ENCODE results near the gene SIGLEC14.
"Not testable (repeated sequence)": the region's sequence is repeated elsewhere in the genome, so short reads cannot be mapped to it uniquely, and the experiment has no call there.

Gene SIGLEC14

GRCh38 chr19:51639916-51640315 is 6.7 kb downstream of the SIGLEC14 start:
- 100% methylated on average over 1 of the region's 4 CpGs for WGBS (ENCODE audit: insufficient coverage)
- H3K4me3 ChIP-seq (ENCODE audit: control insufficient read depth in 1 of 7, extremely low read depth in 1 of 7, insufficient read depth in 4 of 7, low read depth in 2 of 7, low read length in 6 of 7), result no peak overlapping the region
- H3K9me3 ChIP-seq (ENCODE audit: control extremely low read depth in 1 of 5, control insufficient read depth in 4 of 5, insufficient read depth in 2 of 5, low read depth in 1 of 5, low read length in 4 of 5), result peaks cover 0 to 10% (median 0%) of the 10 kb centered on the region in 5 experiments
- H3K36me3 ChIP-seq (ENCODE audit: control insufficient read depth in 4 of 4, insufficient read depth in 4 of 4, low read length in 3 of 4), result no peaks in the 10 kb centered on the region
- no peak for DNase-seq
- no peak overlapping the region for H3K27ac ChIP-seq (ENCODE audit: insufficient read depth in 1 of 2, low read depth in 1 of 2, low read length in 2 of 2, poor library complexity in 1 of 2, severe bottlenecking in 2 of 2)
- no peaks in the 10 kb centered on the region for H3K27me3 ChIP-seq (replicated peaks in 2 of 5; ENCODE audit: control insufficient read depth in 4 of 5, insufficient read depth in 5 of 5, low read length in 4 of 5)
- ChIA-PET CTCF (interaction anchor here (0.6 to 1.6 kb wide), 9 partner anchors 9 to 368 kb away, joined by 3 to 6 read pairs (median 3); partner anchors contain the start of gene SIGLEC5), POLR2A (no interaction called here)
- H3K4me1 ChIP-seq (ENCODE audit: control extremely low read depth in 1 of 4, control insufficient read depth in 4 of 4, insufficient read depth in 4 of 4, low read length in 3 of 4), result peaks cover 0 to 4% (median 2%) of the 10 kb centered on the region in 4 experiments

GRCh38 chr19:51637362-51637978 is 9.2 kb downstream of the SIGLEC14 start:
- Histone ChIP-seq H3K4me3 (ENCODE audit: control insufficient read depth in 1 of 7, extremely low read depth in 1 of 7, insufficient read depth in 4 of 7, low read depth in 2 of 7, low read length in 6 of 7) (no peak overlapping the region), H3K27me3 (replicated peaks in 2 of 5; ENCODE audit: control insufficient read depth in 4 of 5, insufficient read depth in 5 of 5, low read length in 4 of 5) (no peaks in the 10 kb centered on the region), H3K27ac (ENCODE audit: insufficient read depth in 1 of 2, low read depth in 1 of 2, low read length in 2 of 2, poor library complexity in 1 of 2, severe bottlenecking in 2 of 2) (no peak overlapping the region), H3K4me1 (ENCODE audit: control extremely low read depth in 1 of 4, control insufficient read depth in 4 of 4, insufficient read depth in 4 of 4, low read length in 3 of 4) (no peaks in the 10 kb centered on the region), H3K36me3 (ENCODE audit: control insufficient read depth in 4 of 4, insufficient read depth in 4 of 4, low read length in 3 of 4) (no peaks in the 10 kb centered on the region), H3K9me3 (ENCODE audit: control extremely low read depth in 1 of 5, control insufficient read depth in 4 of 5, insufficient read depth in 2 of 5, low read depth in 1 of 5, low read length in 4 of 5) (peaks cover 0 to 10% (median 0%) of the 10 kb centered on the region in 5 experiments)
- peak; percentile 31 to 66 (median 38) for DNase-seq
- WGBS (ENCODE audit: insufficient coverage), result 7% methylated on average over 3 of the region's 5 CpGs
- ChIA-PET POLR2A (interaction anchor here (0.6 kb wide), 1 partner anchor 21 kb away, joined by 4 read pairs; no protein-coding TSS in a partner anchor), CTCF (interaction anchor here (0.9 to 2.0 kb wide), 11 partner anchors 23 to 166 kb away, joined by 3 to 8 read pairs (median 3); no protein-coding TSS in a partner anchor)

GRCh38 chr19:51632126-51632525 is 14.5 kb downstream of the SIGLEC14 start:
- ChIA-PET CTCF (interaction anchor here (1.2 kb wide), 1 partner anchor 36 kb away, joined by 3 read pairs; no protein-coding TSS in a partner anchor), POLR2A (interaction anchor here (0.6 kb wide), 1 partner anchor 199 kb away, joined by 3 read pairs; no protein-coding TSS in a partner anchor)
- peaks cover 0 to 8% (median 0%) of the 10 kb centered on the region in 5 experiments for H3K9me3 ChIP-seq (ENCODE audit: control extremely low read depth in 1 of 5, control insufficient read depth in 4 of 5, insufficient read depth in 2 of 5, low read depth in 1 of 5, low read length in 4 of 5)
- no peak overlapping the region for H3K4me3 ChIP-seq (ENCODE audit: control insufficient read depth in 1 of 7, extremely low read depth in 1 of 7, insufficient read depth in 4 of 7, low read depth in 2 of 7, low read length in 6 of 7)
- no peaks in the 10 kb centered on the region for H3K36me3 ChIP-seq (ENCODE audit: control insufficient read depth in 4 of 4, insufficient read depth in 4 of 4, low read length in 3 of 4)
- 87% methylated on average over 4 of the region's 5 CpGs for WGBS (ENCODE audit: insufficient coverage)
- H3K27me3 ChIP-seq (replicated peaks in 2 of 5; ENCODE audit: control insufficient read depth in 4 of 5, insufficient read depth in 5 of 5, low read length in 4 of 5), result peaks cover 0 to 2% (median 0%) of the 10 kb centered on the region in 5 experiments
- DNase-seq, result no peak
- peaks cover 0 to 25% (median 3%) of the 10 kb centered on the region in 4 experiments for H3K4me1 ChIP-seq (ENCODE audit: control extremely low read depth in 1 of 4, control insufficient read depth in 4 of 4, insufficient read depth in 4 of 4, low read length in 3 of 4)
- H3K27ac ChIP-seq (ENCODE audit: insufficient read depth in 1 of 2, low read depth in 1 of 2, low read length in 2 of 2, poor library complexity in 1 of 2, severe bottlenecking in 2 of 2), result no peak overlapping the region

- H3K9me3 ChIP-seq (ENCODE audit: control extremely low read depth in 1 of 5, control insufficient read depth in 4 of 5, insufficient read depth in 2 of 5, low read depth in 1 of 5, low read length in 4 of 5); POLR2A ChIA-PET; H3K36me3 ChIP-seq (ENCODE audit: control insufficient read depth in 4 of 4, insufficient read depth in 4 of 4, low read length in 3 of 4); H3K27ac ChIP-seq (ENCODE audit: insufficient read depth in 1 of 2, low read depth in 1 of 2, low read length in 2 of 2, poor library complexity in 1 of 2, severe bottlenecking in 2 of 2); H3K27me3 ChIP-seq (replicated peaks in 2 of 5; ENCODE audit: control insufficient read depth in 4 of 5, insufficient read depth in 5 of 5, low read length in 4 of 5): not testable (repeated sequence)
- WGBS (ENCODE audit: insufficient coverage), result 0% methylated on average over 1 of the region's 13 CpGs
- H3K4me3 ChIP-seq (ENCODE audit: control insufficient read depth in 1 of 7, extremely low read depth in 1 of 7, insufficient read depth in 4 of 7, low read depth in 2 of 7, low read length in 6 of 7), result peak within 1 kb of the TSS in 3 of 7 experiments; percentile 8 to 58 (median 39)
- DNase-seq, result peak in 2 of 3 donors; percentile 31 to 48
- peaks cover 0 to 30% (median 3%) of the 10 kb centered on the region in 4 experiments for H3K4me1 ChIP-seq (ENCODE audit: control extremely low read depth in 1 of 4, control insufficient read depth in 4 of 4, insufficient read depth in 4 of 4, low read length in 3 of 4)
- CTCF ChIA-PET, result interaction anchor here (0.7 to 1.2 kb wide), 4 partner anchors 10 to 29 kb away, joined by 3 to 5 read pairs (median 3); no protein-coding TSS in a partner anchor
Observed at GRCh38 chr19:51630315-51630714, 16.3 kb downstream of the SIGLEC14 start, which contains the start of gene SIGLEC5. Gene SIGLEC5 (minus strand): TSS chr19:51630401. CDS start chr19:51630335, 66 bp downstream.

- CTCF ChIA-PET, result interaction anchor here (1.8 kb wide), 1 partner anchor 155 kb away, joined by 4 read pairs; no protein-coding TSS in a partner anchor
- H3K27me3 ChIP-seq (replicated peaks in 2 of 5; ENCODE audit: control insufficient read depth in 4 of 5, insufficient read depth in 5 of 5, low read length in 4 of 5), result peaks cover 0 to 2% (median 0%) of the 10 kb centered on the region in 5 experiments
Observed at GRCh38 chr19:51628153-51628939, 18.3 kb downstream of the SIGLEC14 start.

GRCh38 chr19:51627491-51628138 is 19.0 kb downstream of the SIGLEC14 start:
- Histone ChIP-seq H3K9me3 (ENCODE audit: control extremely low read depth in 1 of 5, control insufficient read depth in 4 of 5, insufficient read depth in 2 of 5, low read depth in 1 of 5, low read length in 4 of 5) (no peaks in the 10 kb centered on the region), H3K36me3 (ENCODE audit: control insufficient read depth in 4 of 4, insufficient read depth in 4 of 4, low read length in 3 of 4) (peaks cover 0 to 22% (median 2%) of the 10 kb centered on the region in 4 experiments), H3K27ac (ENCODE audit: insufficient read depth in 1 of 2, low read depth in 1 of 2, low read length in 2 of 2, poor library complexity in 1 of 2, severe bottlenecking in 2 of 2) (no peak overlapping the region), H3K4me3 (ENCODE audit: control insufficient read depth in 1 of 7, extremely low read depth in 1 of 7, insufficient read depth in 4 of 7, low read depth in 2 of 7, low read length in 6 of 7) (no peak overlapping the region), H3K27me3 (replicated peaks in 2 of 5; ENCODE audit: control insufficient read depth in 4 of 5, insufficient read depth in 5 of 5, low read length in 4 of 5) (peaks cover 0 to 2% (median 0%) of the 10 kb centered on the region in 5 experiments), H3K4me1 (ENCODE audit: control extremely low read depth in 1 of 4, control insufficient read depth in 4 of 4, insufficient read depth in 4 of 4, low read length in 3 of 4) (peaks cover 0 to 30% (median 3%) of the 10 kb centered on the region in 4 experiments)
- 87% methylated on average over 13 of the region's 16 CpGs for WGBS (ENCODE audit: insufficient coverage)
- no peak for DNase-seq
- CTCF ChIA-PET, result interaction anchor here (1.8 kb wide), 1 partner anchor 154 kb away, joined by 4 read pairs; no protein-coding TSS in a partner anchor
- POLR2A ChIA-PET, result no interaction called here

More at GRCh38 chr19:51628153-51628939, 18.3 kb downstream of the SIGLEC14 start:
- Histone ChIP-seq H3K4me1 (ENCODE audit: control extremely low read depth in 1 of 4, control insufficient read depth in 4 of 4, insufficient read depth in 4 of 4, low read length in 3 of 4) (peaks cover 0 to 30% (median 3%) of the 10 kb centered on the region in 4 experiments), H3K27ac (ENCODE audit: insufficient read depth in 1 of 2, low read depth in 1 of 2, low read length in 2 of 2, poor library complexity in 1 of 2, severe bottlenecking in 2 of 2) (no peak overlapping the region), H3K36me3 (ENCODE audit: control insufficient read depth in 4 of 4, insufficient read depth in 4 of 4, low read length in 3 of 4) (peaks cover 0 to 20% (median 2%) of the 10 kb centered on the region in 4 experiments), H3K4me3 (ENCODE audit: control insufficient read depth in 1 of 7, extremely low read depth in 1 of 7, insufficient read depth in 4 of 7, low read depth in 2 of 7, low read length in 6 of 7) (no peak overlapping the region), H3K9me3 (ENCODE audit: control extremely low read depth in 1 of 5, control insufficient read depth in 4 of 5, insufficient read depth in 2 of 5, low read depth in 1 of 5, low read length in 4 of 5) (no peaks in the 10 kb centered on the region)
- POLR2A ChIA-PET, result no interaction called here
- peak in 1 of 3 donors; percentile 19 for DNase-seq
- 91% methylated on average over 12 of the region's 14 CpGs for WGBS (ENCODE audit: insufficient coverage)

Data from common myeloid progenitor, CD34-positive (primary cell).